Measurements from ENCODE around the gene CEMIP. TPM values are rescaled to one million over a fixed set of nuclear protein-coding genes. Genes with fewer than 3 reads are reported as not detected.
A peak's percentile ranks its signal among the peaks of the same experiment; 100 is the strongest.

Gene CEMIP
- polyA plus RNA-seq, 1 of the 3 experiments (the other 2 are of a cell fraction), result 27.8 TPM

GRCh38 chr15:80924278-80924677 is 145.1 kb downstream of the CEMIP start:
- Histone ChIP-seq H3F3A (replicated peaks; ENCODE audit: insufficient read depth) (peaks cover 3% of the 10 kb centered on the region), H3K4me2 (no peak overlapping the region), H3K27ac (ENCODE audit: low read depth in 2 of 2, low read length in 1 of 2) (no peak overlapping the region)

GRCh38 chr15:80925597-80926059 is 146.5 kb downstream of the CEMIP start:
- Histone ChIP-seq H3K36me3 (replicated peaks in 1 of 2; ENCODE audit: control insufficient read depth in 1 of 2, insufficient read depth in 2 of 2, low read length in 1 of 2) (peaks cover 4 to 30% of the 10 kb centered on the region in 2 experiments), H3K4me1 (ENCODE audit: control insufficient read depth in 1 of 2, insufficient read depth in 2 of 2, low read depth in 1 of 2, low read length in 1 of 2) (peaks cover 0 to 3% of the 10 kb centered on the region in 2 experiments; a peak in 1 of 4 replicates), H3K27me3 (ENCODE audit: insufficient read depth) (no peaks in the 10 kb centered on the region), H3K9ac (no peak overlapping the region), H3K4me2 (no peak overlapping the region), H4K20me1 (ENCODE audit: insufficient read depth) (no peaks in the 10 kb centered on the region), H3K4me3 (ENCODE audit: low read depth in 2 of 2, low read length in 1 of 2) (no peak overlapping the region), H3K79me2 (ENCODE audit: insufficient read depth) (no peaks in the 10 kb centered on the region), H3K9me2 (no peaks in the 10 kb centered on the region), H2AFZ (ENCODE audit: low read depth) (no peak overlapping the region), H3K9me3 (no peaks in the 10 kb centered on the region), H3F3A (replicated peaks; ENCODE audit: insufficient read depth) (peaks cover 3% of the 10 kb centered on the region), H3K27ac (ENCODE audit: low read depth in 2 of 2, low read length in 1 of 2) (no peak overlapping the region)
- POLR2A ChIA-PET, result no interaction called here
- WGBS (ENCODE audit: low lambda C conversion rate), result 92% methylated on average over 17 of the region's 17 CpGs
- no peak for DNase-seq
- TF ChIP-seq GATA2 (CRISPR knock-in tag; IDR thresholded peaks at IDR 0.05), result no peak
- no peak for TF ChIP-seq MAX (IDR thresholded peaks at IDR 0.05; ENCODE audit: low read depth)
- TF ChIP-seq REST (IDR thresholded peaks at IDR 0.05; ENCODE audit: low read depth, low read length), result peak; percentile 67
- no peak for TF ChIP-seq TAF1 (IDR thresholded peaks at IDR 0.05; ENCODE audit: borderline replicate concordance, low read depth, low read length)
- peak; percentile 19; the same call in 1 of the 2 replicates for TF ChIP-seq FOSL2 (IDR thresholded peaks at IDR 0.05; ENCODE audit: borderline replicate concordance, low read depth)
- CTCF ChIA-PET, result interaction anchor here (1.3 kb wide), 1 partner anchor 146 kb away, joined by 4 read pairs; the partner anchor contains the start of gene CEMIP

More at GRCh38 chr15:80924278-80924677, 145.1 kb downstream of the CEMIP start:
- no peaks in the 10 kb centered on the region for H3K9me2 ChIP-seq
- H3K4me3 ChIP-seq (ENCODE audit: low read depth in 2 of 2, low read length in 1 of 2), result no peak overlapping the region
- no peaks in the 10 kb centered on the region for H3K27me3 ChIP-seq (ENCODE audit: insufficient read depth)
- H2AFZ ChIP-seq (ENCODE audit: low read depth), result no peak overlapping the region
- no peaks in the 10 kb centered on the region; a peak in 1 of 4 replicates for H3K4me1 ChIP-seq (ENCODE audit: control insufficient read depth in 1 of 2, insufficient read depth in 2 of 2, low read depth in 1 of 2, low read length in 1 of 2)
- no peaks in the 10 kb centered on the region for H3K79me2 ChIP-seq (ENCODE audit: insufficient read depth)
- H3K36me3 ChIP-seq (replicated peaks in 1 of 2; ENCODE audit: control insufficient read depth in 1 of 2, insufficient read depth in 2 of 2, low read length in 1 of 2), result peaks cover 4 to 25% of the 10 kb centered on the region in 2 experiments
- no peak overlapping the region for H3K9ac ChIP-seq
- H3K9me3 ChIP-seq, result no peaks in the 10 kb centered on the region
- ChIA-PET CTCF (interaction anchor here (1.3 kb wide), 1 partner anchor 145 kb away, joined by 4 read pairs; the partner anchor contains the start of gene CEMIP), POLR2A (no interaction called here)
- 81% methylated on average over 4 of the region's 4 CpGs for WGBS (ENCODE audit: low lambda C conversion rate)
- TF ChIP-seq MXI1 (IDR thresholded peaks at IDR 0.05; ENCODE audit: low read depth, low read length) (no peak), NFIC (IDR thresholded peaks at IDR 0.05; ENCODE audit: borderline replicate concordance) (no peak), FOXM1 (IDR thresholded peaks at IDR 0.05; ENCODE audit: low read depth) (no peak), NRF1 (IDR thresholded peaks at IDR 0.05; ENCODE audit: low read depth, low read length) (no peak), USF2 (IDR thresholded peaks at IDR 0.05; ENCODE audit: borderline replicate concordance, low read depth, low read length) (no peak), TCF12 (IDR thresholded peaks at IDR 0.05) (no peak), MEF2A (IDR thresholded peaks at IDR 0.05; ENCODE audit: borderline replicate concordance, low read depth) (no peak), PBX3 (IDR thresholded peaks at IDR 0.05) (no peak), RAD21 (IDR thresholded peaks at IDR 0.05; ENCODE audit: low read length) (no peak), RCOR1 (IDR thresholded peaks at IDR 0.05; ENCODE audit: low read length) (no peak), FOSL2 (IDR thresholded peaks at IDR 0.05; ENCODE audit: borderline replicate concordance, low read depth) (no peak), MAX (IDR thresholded peaks at IDR 0.05; ENCODE audit: low read depth) (no peak)
- no peaks in the 10 kb centered on the region for H4K20me1 ChIP-seq (ENCODE audit: insufficient read depth)
- no peak for DNase-seq
